Cardiac muscle cell (in vitro differentiated cells and primary cell): Measurements from ENCODE around the gene TRIM66. TPM values are rescaled to one million over a fixed set of nuclear protein-coding genes. Genes with fewer than 3 reads are reported as not detected.

Experiments
- DNase-seq, 2 donors: peaks; one replicate each; pipeline versions ENCODE4 v3.0.0 to v3.0.0-alpha.2; 2010 to 2017; ENCODE audit warnings: low read depth in 1 of 2, low spot score in 1 of 2
- H3K27ac ChIP-seq: fragments of 200-600 bp; sonication (generic); 2 replicates; pipeline ENCODE4 v1.5.1; 2016
- H3K27me3 ChIP-seq: fragments of 200-600 bp; sonication (generic); 2 replicates; pipeline ENCODE4 v1.6.0; 2016; ENCODE audit warnings: control low read depth
- H3K36me3 ChIP-seq: fragments of 200-600 bp; sonication (generic); 2 replicates; pipeline ENCODE4 v1.5.1; 2016; ENCODE audit warnings: control low read depth
- H3K4me1 ChIP-seq: fragments of 200-600 bp; sonication (generic); 2 replicates; pipeline ENCODE4 v1.8.1; 2017; ENCODE audit warnings: low read depth, mild to moderate bottlenecking, mixed run types
- H3K4me3 ChIP-seq: fragments of 200-600 bp; sonication (generic); 2 replicates; pipeline ENCODE4 v1.5.1; 2016; ENCODE audit warnings: mild to moderate bottlenecking
- H3K9me3 ChIP-seq: fragments of 200-600 bp; sonication (generic); 2 replicates; pipeline ENCODE4 v1.5.1; 2017; ENCODE audit warnings: low read depth, mild to moderate bottlenecking, control low read depth
- CTCF ChIP-seq: IDR thresholded peaks from 2 replicates; pipeline ENCODE4 v1.5.1; 2012; ENCODE audit warnings: low read depth, mild to moderate bottlenecking, low read length
- polyA plus RNA-seq: library from polyadenylated mRNA; unstranded; fragments of >200 nt; fragmentation: Nextera tagmentation; extraction: Ambion mirVana; gene quantifications from 2 replicates; pipeline ENCODE4 v1.2.1, GENCODE V29; 2016
- total RNA-seq: library from RNA; depleted of rRNA; stranded (reverse); fragments of >200 nt; gene quantifications from 2 replicates; pipeline ENCODE4 v1.2.3, GENCODE V29; 2016

Gene TRIM66
- total and polyA plus RNA-seq, 2 experiments from 2014 or later, result 3.9 to 10.9 TPM

- no peak for DNase-seq
- H3K4me1 ChIP-seq, result no peaks in the 10 kb centered on the region
- no peak for TF ChIP-seq CTCF
- no peaks in the 10 kb centered on the region for H3K27me3 ChIP-seq
- no peaks in the 10 kb centered on the region for H3K36me3 ChIP-seq
- H3K9me3 ChIP-seq, result no peaks in the 10 kb centered on the region
- no peak overlapping the region for H3K27ac ChIP-seq
- H3K4me3 ChIP-seq, result no peak overlapping the region
Observed at GRCh38 chr11:8574798-8575197, 107.7 kb downstream of the TRIM66 start.

- no peak for TF ChIP-seq CTCF
- Histone ChIP-seq H3K4me1 (no peaks in the 10 kb centered on the region), H3K27me3 (no peaks in the 10 kb centered on the region), H3K9me3 (no peaks in the 10 kb centered on the region), H3K4me3 (no peak overlapping the region), H3K27ac (no peak overlapping the region), H3K36me3 (no peaks in the 10 kb centered on the region)
- DNase-seq, result no peak
Observed at GRCh38 chr11:8573777-8574176, 108.7 kb downstream of the TRIM66 start.

- Histone ChIP-seq H3K9me3 (no peaks in the 10 kb centered on the region), H3K4me1 (no peaks in the 10 kb centered on the region), H3K4me3 (no peak overlapping the region), H3K36me3 (no peaks in the 10 kb centered on the region), H3K27ac (no peak overlapping the region), H3K27me3 (no peaks in the 10 kb centered on the region)
- TF ChIP-seq CTCF, result no peak
- no peak for DNase-seq
Observed at GRCh38 chr11:8567602-8568198, 114.8 kb downstream of the TRIM66 start.

- peak; percentile 46 for TF ChIP-seq CTCF
- Histone ChIP-seq H3K27me3 (no peaks in the 10 kb centered on the region), H3K36me3 (no peaks in the 10 kb centered on the region), H3K4me1 (no peaks in the 10 kb centered on the region), H3K4me3 (no peak overlapping the region), H3K27ac (no peak overlapping the region), H3K9me3 (no peaks in the 10 kb centered on the region)
- DNase-seq, result peak; percentile 50 to 62
Observed at GRCh38 chr11:8566613-8567210, 115.8 kb downstream of the TRIM66 start.

GRCh38 chr11:8564526-8564925, 117.9 kb downstream of the TRIM66 start:
- H3K4me3 ChIP-seq, result no peak overlapping the region
- H3K27me3 ChIP-seq, result no peaks in the 10 kb centered on the region
- no peak overlapping the region for H3K27ac ChIP-seq
- no peaks in the 10 kb centered on the region for H3K9me3 ChIP-seq
- DNase-seq, result no peak
- TF ChIP-seq CTCF, result no peak
- H3K36me3 ChIP-seq, result no peaks in the 10 kb centered on the region
- no peaks in the 10 kb centered on the region for H3K4me1 ChIP-seq

Other genes with a start within 250 kb of the TRIM66 start
- gene STK33, start 88.4 kb downstream of the TRIM66 start, total RNA-seq, result 10.3 and 18.0 TPM in 2 replicates
- 21.5 and 26.0 TPM in 2 replicates for gene STK33, start 88.4 kb downstream of the TRIM66 start, polyA plus RNA-seq
- gene RPL27A, start 127 bp upstream of the TRIM66 start, total RNA-seq, result 586 and 641 TPM in 2 replicates
- gene RPL27A, start 127 bp upstream of the TRIM66 start, polyA plus RNA-seq, result 634 and 755 TPM in 2 replicates
- gene AKIP1, start 228.5 kb upstream of the TRIM66 start, total RNA-seq, result 26.2 and 33.7 TPM in 2 replicates
- 51.1 and 55.2 TPM in 2 replicates for gene AKIP1, start 228.5 kb upstream of the TRIM66 start, polyA plus RNA-seq